Endothelial cell (in vitro differentiated cells): ENCODE data around the gene SLC44A5. TPM values are rescaled to one million over a fixed set of nuclear protein-coding genes. Genes with fewer than 3 reads are reported as not detected.

ENCODE experiments used
- DNase-seq: peaks from one replicate; pipeline ENCODE4 v3.0.0; 2021; ENCODE audit warnings: low spot score
- H3K27ac Mint-ChIP-seq: one replicate; pipeline ENCODE4 v1.8.0; 2021; ENCODE audit warnings: mixed read lengths, inconsistent platforms; ENCODE audit not compliant: unreplicated experiment
- H3K27me3 Mint-ChIP-seq: one replicate; pipeline ENCODE4 v1.8.0; 2021; ENCODE audit warnings: mild to moderate bottlenecking, moderate library complexity, mixed read lengths, inconsistent platforms; ENCODE audit not compliant: unreplicated experiment
- H3K36me3 Mint-ChIP-seq: one replicate; pipeline ENCODE4 v1.8.0; 2021; ENCODE audit warnings: mild to moderate bottlenecking, low read depth, mixed read lengths, inconsistent platforms; ENCODE audit not compliant: unreplicated experiment
- H3K4me1 Mint-ChIP-seq: one replicate; pipeline ENCODE4 v1.8.0; 2021; ENCODE audit warnings: mild to moderate bottlenecking, mixed read lengths, inconsistent platforms; ENCODE audit not compliant: unreplicated experiment
- H3K4me3 Mint-ChIP-seq: one replicate; pipeline ENCODE4 v1.8.0; 2021; ENCODE audit warnings: mild to moderate bottlenecking, mixed read lengths, inconsistent platforms; ENCODE audit not compliant: unreplicated experiment
- H3K9me3 Mint-ChIP-seq: one replicate; pipeline ENCODE4 v1.8.0; 2021; ENCODE audit warnings: mixed read lengths, inconsistent platforms; ENCODE audit not compliant: unreplicated experiment
- CTCF ChIP-seq: fragments of 200-600 bp; sonication (generic); IDR thresholded peaks from one replicate; pipeline ENCODE4 v1.5.0; 2021; ENCODE audit warnings: antibody characterized with exemption; ENCODE audit not compliant: unreplicated experiment
- total RNA-seq: library from RNA; stranded (reverse); fragmentation: NEBNext Ultra II Directional; extraction: Animal tissue kit (Norgen Biotek cat#: 25700); gene quantifications from one replicate; pipeline ENCODE4 v1.2.1, GENCODE V29; 2021; ENCODE audit not compliant: unreplicated experiment

Gene SLC44A5
- total RNA-seq, 1 donor from 2014 or later = 3.4 TPM

- Mint-ChIP-seq H3K9me3 (no peaks in the 10 kb centered on the region), H3K27me3 (no peaks in the 10 kb centered on the region), H3K27ac (no peak overlapping the region), H3K36me3 (no peaks in the 10 kb centered on the region), H3K4me1 (no peaks in the 10 kb centered on the region), H3K4me3 (no peak overlapping the region)
- no peak for DNase-seq
- TF ChIP-seq CTCF = no peak
These were observed 21.3 kb downstream of the SLC44A5 start for GRCh38 chr1:75589637-75590036.

GRCh38 chr1:75588779-75589475 lies 22.0 kb downstream of the SLC44A5 start:
- Mint-ChIP-seq H3K4me1 (no peaks in the 10 kb centered on the region), H3K4me3 (no peak overlapping the region)
- no peak for DNase-seq

GRCh38 chr1:75587692-75588091 lies 23.2 kb downstream of the SLC44A5 start:
- TF ChIP-seq CTCF = no peak

More at GRCh38 chr1:75588779-75589475, 22.0 kb downstream of the SLC44A5 start:
- H3K9me3 Mint-ChIP-seq = no peaks in the 10 kb centered on the region
- TF ChIP-seq CTCF = no peak
- no peak overlapping the region for H3K27ac Mint-ChIP-seq
- no peaks in the 10 kb centered on the region for H3K27me3 Mint-ChIP-seq
- no peaks in the 10 kb centered on the region for H3K36me3 Mint-ChIP-seq

GRCh38 chr1:75583282-75583681 lies 27.6 kb downstream of the SLC44A5 start:
- Mint-ChIP-seq H3K4me3 (no peak overlapping the region), H3K36me3 (no peaks in the 10 kb centered on the region), H3K4me1 (no peaks in the 10 kb centered on the region), H3K27me3 (peaks cover 2% of the 10 kb centered on the region), H3K27ac (no peak overlapping the region), H3K9me3 (no peaks in the 10 kb centered on the region)
- DNase-seq = no peak
- TF ChIP-seq CTCF = no peak

More at GRCh38 chr1:75587692-75588091, 23.2 kb downstream of the SLC44A5 start:
- H3K4me3 Mint-ChIP-seq = no peak overlapping the region
- H3K36me3 Mint-ChIP-seq = no peaks in the 10 kb centered on the region
- H3K9me3 Mint-ChIP-seq = no peaks in the 10 kb centered on the region
- no peak overlapping the region for H3K27ac Mint-ChIP-seq
- no peaks in the 10 kb centered on the region for H3K27me3 Mint-ChIP-seq
- H3K4me1 Mint-ChIP-seq = no peaks in the 10 kb centered on the region
- no peak for DNase-seq

GRCh38 chr1:75582725-75583261 lies 28.1 kb downstream of the SLC44A5 start:
- DNase-seq = no peak
- Mint-ChIP-seq H3K9me3 (no peaks in the 10 kb centered on the region), H3K36me3 (no peaks in the 10 kb centered on the region), H3K27me3 (peaks cover 2% of the 10 kb centered on the region), H3K27ac (no peak overlapping the region), H3K4me3 (no peak overlapping the region), H3K4me1 (no peaks in the 10 kb centered on the region)
- TF ChIP-seq CTCF = no peak
